Upper lobe of right lung (tissue), 1 donor: ENCODE measurements around the gene SCG3. TPM values are rescaled to one million over a fixed set of nuclear protein-coding genes. Genes with fewer than 3 reads are reported as not detected.

Experiments used
- ATAC-seq: fragments of 200-7000 bp; cut with Tn5 transposase; one replicate; pipeline ENCODE4 v1.9.1; 2020; ENCODE audit warnings: mild to moderate bottlenecking, moderate library complexity
- DNase-seq: peaks from one replicate; pipeline ENCODE4 v3.0.0-alpha.2; 2020
- H3K27ac ChIP-seq: fragments of 200-600 bp; one replicate; pipeline ENCODE4 v1.8.0; 2022
- H3K27me3 ChIP-seq: fragments of 200-600 bp; one replicate; pipeline ENCODE4 v1.8.0; 2022; ENCODE audit warnings: mild to moderate bottlenecking
- H3K36me3 ChIP-seq: fragments of 200-600 bp; one replicate; pipeline ENCODE4 v1.8.0; 2022
- H3K4me1 ChIP-seq: fragments of 200-600 bp; one replicate; pipeline ENCODE4 v1.8.0; 2022
- H3K4me3 ChIP-seq: fragments of 200-600 bp; one replicate; pipeline ENCODE4 v1.8.0; 2022; ENCODE audit warnings: mild to moderate bottlenecking
- H3K9me3 ChIP-seq: fragments of 200-600 bp; one replicate; pipeline ENCODE4 v1.8.0; 2022
- intact Hi-C: fragments of 100-400 bp; cut with DNase I; formaldehyde crosslinking; loops from one replicate; pipeline ENCODE4 v1.11.0; 2022
- total RNA-seq: library from RNA; stranded (reverse); fragmentation: NEBNext Ultra II Directional; extraction: Animal tissue kit (Norgen Biotek cat#: 25700); gene quantifications from one replicate; pipeline ENCODE4 v1.2.1, GENCODE V29; 2021
- TF ChIP-seq, protein P1 (sequence below): fragments of 200-600 bp; IDR thresholded peaks from one replicate; pipeline ENCODE4 v1.8.0; 2022; ENCODE audit warnings: antibody characterized with exemption
- donor health status: DM: no; HTN: yes; CAD: no; lungs with severe emphysema.

Gene SCG3
- total RNA-seq, 1 donor from 2014 or later: 0.17 TPM

DNA sequence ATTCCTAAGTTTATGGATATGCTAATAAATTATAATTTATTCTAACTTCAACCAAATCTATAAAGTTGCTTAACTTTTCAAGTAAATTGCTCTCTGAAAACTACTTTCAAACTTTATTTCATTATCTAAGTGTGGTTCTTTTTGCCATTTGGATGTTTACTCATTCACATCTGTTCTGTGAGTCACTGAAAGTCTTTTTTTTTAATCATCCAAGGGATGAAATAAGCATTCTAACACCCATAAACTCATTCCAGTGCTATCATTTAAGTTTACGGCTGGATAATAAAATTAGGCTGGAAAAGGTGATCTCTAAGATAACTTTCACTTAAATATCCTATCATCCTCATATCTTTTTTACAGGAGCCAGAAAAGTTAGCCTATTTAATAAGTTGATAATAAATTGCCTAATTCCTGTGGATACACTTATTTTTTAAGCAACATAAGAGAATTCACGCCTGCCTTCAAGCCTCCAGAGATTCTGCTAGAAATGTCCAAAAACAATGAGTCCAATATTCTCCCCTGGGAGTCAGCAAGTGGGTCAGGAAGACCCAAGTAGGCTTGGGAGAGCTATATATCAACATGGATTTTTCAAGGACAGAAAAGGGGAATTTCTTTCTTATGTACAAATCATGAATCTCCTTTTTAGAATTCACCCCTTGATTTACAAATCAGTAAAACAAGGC lies 25.8 kb downstream of the SCG3 start:
- Histone ChIP-seq H3K27me3 (no peaks in the 10 kb centered on the region), H3K36me3 (no peaks in the 10 kb centered on the region), H3K4me1 (no peaks in the 10 kb centered on the region), H3K4me3 (no peak overlapping the region), H3K9me3 (no peaks in the 10 kb centered on the region), H3K27ac (no peak overlapping the region)
- ATAC-seq (no peak), DNase-seq (no peak)
- TF ChIP-seq, protein P1, sequence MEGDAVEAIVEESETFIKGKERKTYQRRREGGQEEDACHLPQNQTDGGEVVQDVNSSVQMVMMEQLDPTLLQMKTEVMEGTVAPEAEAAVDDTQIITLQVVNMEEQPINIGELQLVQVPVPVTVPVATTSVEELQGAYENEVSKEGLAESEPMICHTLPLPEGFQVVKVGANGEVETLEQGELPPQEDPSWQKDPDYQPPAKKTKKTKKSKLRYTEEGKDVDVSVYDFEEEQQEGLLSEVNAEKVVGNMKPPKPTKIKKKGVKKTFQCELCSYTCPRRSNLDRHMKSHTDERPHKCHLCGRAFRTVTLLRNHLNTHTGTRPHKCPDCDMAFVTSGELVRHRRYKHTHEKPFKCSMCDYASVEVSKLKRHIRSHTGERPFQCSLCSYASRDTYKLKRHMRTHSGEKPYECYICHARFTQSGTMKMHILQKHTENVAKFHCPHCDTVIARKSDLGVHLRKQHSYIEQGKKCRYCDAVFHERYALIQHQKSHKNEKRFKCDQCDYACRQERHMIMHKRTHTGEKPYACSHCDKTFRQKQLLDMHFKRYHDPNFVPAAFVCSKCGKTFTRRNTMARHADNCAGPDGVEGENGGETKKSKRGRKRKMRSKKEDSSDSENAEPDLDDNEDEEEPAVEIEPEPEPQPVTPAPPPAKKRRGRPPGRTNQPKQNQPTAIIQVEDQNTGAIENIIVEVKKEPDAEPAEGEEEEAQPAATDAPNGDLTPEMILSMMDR: no peak
- intact Hi-C loops: no loop called here

DNA sequence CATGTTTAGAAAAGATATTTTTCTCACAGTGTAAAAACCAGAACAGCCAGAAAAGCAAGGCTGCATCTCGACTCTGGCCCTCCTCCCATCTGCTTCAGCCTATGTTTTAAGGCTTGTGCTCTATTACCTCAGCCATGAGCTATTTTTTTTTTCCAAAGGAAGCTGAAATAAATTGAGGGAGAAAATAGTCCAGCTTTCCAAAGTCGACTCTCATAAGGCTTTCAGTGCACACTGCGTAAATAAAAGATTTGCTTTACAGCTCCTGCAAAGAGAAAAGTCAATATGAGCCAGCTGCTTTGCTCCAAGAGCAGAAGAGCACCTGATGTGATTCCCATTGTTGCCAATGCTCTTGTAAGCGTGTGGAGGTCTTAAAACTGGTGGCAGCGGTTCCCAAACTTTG lies 26.7 kb downstream of the SCG3 start:
- H3K27me3 ChIP-seq: no peaks in the 10 kb centered on the region
- TF ChIP-seq, protein P1: no peak
- DNase-seq: no peak
- H3K9me3 ChIP-seq: no peaks in the 10 kb centered on the region
- no peaks in the 10 kb centered on the region for H3K36me3 ChIP-seq
- no peaks in the 10 kb centered on the region for H3K4me1 ChIP-seq
- ATAC-seq: no peak
- H3K4me3 ChIP-seq: no peak overlapping the region
- intact Hi-C loops: no loop called here
- H3K27ac ChIP-seq: no peak overlapping the region

DNA sequence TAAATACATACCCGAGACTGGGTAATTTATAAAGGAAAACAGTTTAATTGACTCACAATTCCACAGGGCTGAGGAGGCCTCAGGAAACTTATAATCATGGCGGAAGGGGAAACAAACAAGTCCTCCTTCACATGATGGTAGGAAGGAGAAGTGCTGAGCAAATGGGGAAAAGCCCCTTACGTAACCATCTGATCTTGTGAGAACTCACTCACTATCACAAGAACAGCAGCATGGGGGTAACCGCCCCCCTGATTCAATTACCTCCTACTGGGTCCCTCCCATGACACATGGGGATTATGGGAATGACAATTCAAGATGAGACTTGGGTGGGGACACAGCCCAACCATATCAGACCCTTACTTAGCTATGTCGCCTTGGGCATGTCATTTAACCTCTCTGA lies 27.7 kb downstream of the SCG3 start:
- no peaks in the 10 kb centered on the region for H3K27me3 ChIP-seq
- ATAC-seq (no peak), DNase-seq (no peak)
- TF ChIP-seq, protein P1: no peak
- no peak overlapping the region for H3K4me3 ChIP-seq
- H3K9me3 ChIP-seq: no peaks in the 10 kb centered on the region
- H3K27ac ChIP-seq: no peak overlapping the region
- H3K4me1 ChIP-seq: no peaks in the 10 kb centered on the region
- no peaks in the 10 kb centered on the region for H3K36me3 ChIP-seq
- intact Hi-C loops: no loop called here

DNA sequence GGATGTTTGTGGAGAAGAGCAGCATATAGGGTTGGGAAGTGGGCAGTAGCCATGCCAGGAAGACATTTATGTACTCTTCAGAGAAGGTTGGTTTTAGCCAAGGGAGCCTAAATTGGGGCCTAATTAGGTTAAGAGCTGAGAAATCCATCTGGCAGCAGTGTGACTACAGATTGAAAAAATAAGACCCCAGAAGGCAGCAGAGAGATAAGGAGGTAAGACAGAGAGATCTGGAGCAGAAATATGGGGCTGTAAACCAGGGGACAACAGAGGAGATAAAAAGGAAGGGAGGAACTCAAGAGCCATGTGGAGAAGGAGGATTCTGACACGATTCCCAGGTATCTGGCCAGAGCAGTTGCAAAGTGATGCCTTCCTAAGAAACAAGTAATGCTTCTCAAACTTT lies 32.9 kb downstream of the SCG3 start:
- intact Hi-C loops: no loop called here
- no peaks in the 10 kb centered on the region for H3K4me1 ChIP-seq
- DNase-seq (no peak), ATAC-seq (no peak)
- TF ChIP-seq, protein P1: no peak
- H3K27ac ChIP-seq: no peak overlapping the region
- no peak overlapping the region for H3K4me3 ChIP-seq
- H3K27me3 ChIP-seq: no peaks in the 10 kb centered on the region
- no peaks in the 10 kb centered on the region for H3K36me3 ChIP-seq
- no peaks in the 10 kb centered on the region for H3K9me3 ChIP-seq

DNA sequence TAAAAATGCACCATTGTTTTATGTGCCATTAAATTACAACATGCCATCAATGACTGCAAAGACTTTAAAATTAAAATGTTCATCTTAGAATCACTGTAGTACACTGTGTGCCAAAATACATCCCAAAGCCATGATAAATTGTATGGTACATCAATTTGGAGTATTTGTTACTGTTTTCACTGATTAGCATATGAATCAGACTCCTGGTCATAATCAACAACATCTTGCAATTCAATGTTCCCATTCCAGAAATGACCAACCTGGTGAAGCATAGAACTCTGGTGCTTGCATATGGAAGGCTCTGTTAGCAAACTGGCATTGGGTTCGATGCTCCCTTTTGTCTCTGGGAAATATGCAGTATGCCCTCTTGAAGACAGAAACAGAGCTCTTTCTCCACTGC lies 33.6 kb downstream of the SCG3 start:
- no peak for ATAC-seq
- no peak for DNase-seq
- H3K4me3 ChIP-seq: no peak overlapping the region
- intact Hi-C loops: no loop called here
- H3K4me1 ChIP-seq: no peaks in the 10 kb centered on the region
- TF ChIP-seq, protein P1: no peak
- H3K36me3 ChIP-seq: no peaks in the 10 kb centered on the region
- no peak overlapping the region for H3K27ac ChIP-seq
- no peaks in the 10 kb centered on the region for H3K9me3 ChIP-seq
- H3K27me3 ChIP-seq: no peaks in the 10 kb centered on the region

DNA sequence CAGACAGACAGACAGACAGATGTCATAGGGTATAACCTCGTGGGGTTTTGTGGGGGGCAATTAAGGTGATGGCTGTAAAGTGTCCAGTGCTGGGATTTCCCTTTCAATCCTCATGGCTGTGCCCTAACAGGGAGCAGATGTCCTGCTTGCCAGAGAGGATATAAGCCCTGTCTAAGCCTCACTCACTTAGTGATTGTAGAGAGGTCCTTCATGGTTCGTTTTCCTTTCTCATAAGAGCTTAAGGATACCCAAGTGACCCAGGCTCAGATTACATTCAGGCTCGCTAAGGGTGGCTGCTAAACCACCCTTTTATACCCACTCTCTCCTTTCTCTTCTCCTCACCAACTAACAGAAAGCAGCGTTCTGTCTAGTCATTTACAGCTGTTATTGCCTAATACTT lies 36.9 kb downstream of the SCG3 start:
- TF ChIP-seq, protein P1: no peak
- Histone ChIP-seq H3K4me3 (no peak overlapping the region), H3K4me1 (no peaks in the 10 kb centered on the region), H3K27ac (no peak overlapping the region), H3K36me3 (peaks cover 13% of the 10 kb centered on the region), H3K27me3 (no peaks in the 10 kb centered on the region), H3K9me3 (no peaks in the 10 kb centered on the region)
- DNase-seq: no peak
- intact Hi-C loops: no loop called here
- ATAC-seq: no peak
